Hepatocyte (in vitro differentiated cells): ENCODE data around the gene MEGF11.

Experiments used
- CTCF ChIP-seq: fragments of 200-600 bp; sonication (generic); IDR thresholded peaks from 2 replicates; pipeline ENCODE4 v1.5.1; 2016; ENCODE audit warnings: antibody characterized with exemption, mild to moderate bottlenecking; ENCODE audit not compliant: poor library complexity
- EZH2 ChIP-seq: fragments of 200-600 bp; sonication (generic); IDR thresholded peaks from 2 replicates; pipeline ENCODE4 v1.6.1; 2016; ENCODE audit warnings: antibody characterized with exemption, mild to moderate bottlenecking, borderline replicate concordance
- EZH2phosphoT487 ChIP-seq: fragments of 200-600 bp; sonication (generic); IDR thresholded peaks from one replicate; pipeline ENCODE4 v1.6.1; 2018; ENCODE audit warnings: antibody characterized with exemption, mild to moderate bottlenecking, low read depth, moderate library complexity; ENCODE audit not compliant: unreplicated experiment, severe bottlenecking

DNA sequence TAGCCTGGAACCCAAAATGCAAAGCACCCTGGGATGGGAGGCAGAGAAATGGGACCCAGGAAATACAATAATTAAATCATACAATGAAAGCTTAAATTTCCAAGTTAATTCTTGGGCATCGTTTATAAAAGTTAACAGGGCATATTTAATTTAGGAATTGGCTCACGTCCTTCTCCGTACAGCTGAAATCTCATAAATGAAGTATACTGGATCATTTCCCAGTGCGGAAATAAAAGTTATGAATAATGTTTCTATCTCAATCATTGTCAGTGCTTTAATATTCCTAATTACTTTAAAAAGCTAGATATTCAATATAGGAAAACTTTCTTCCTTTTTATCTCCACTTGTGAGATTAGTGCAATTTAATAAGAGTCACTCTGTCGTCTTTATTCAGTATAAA lies 164.0 kb downstream of the MEGF11 start:
- TF ChIP-seq CTCF (no peak), EZH2phosphoT487 (no peak), EZH2 (no peak)
